Endothelial cell of umbilical vein (primary cell): Measurements from ENCODE around the gene MYADML2. TPM values are rescaled to one million over a fixed set of nuclear protein-coding genes. Genes with fewer than 3 reads are reported as not detected.

ENCODE experiments used
- BruUV-seq: library from RNA; stranded (reverse); fragments of 400-500 nt; replicated peaks from 2 replicates; lab custom pipeline; 2021; lab: Mats Ljungman, UMichigan
- CTCF ChIA-PET: fragments of 300-600, 350-600 bp; sonication (Branson Sonifier 250); formaldehyde crosslinking; loops from one replicate; lab custom pipeline; 2021; ENCODE audit warnings: antibody characterized with exemption, inconsistent platforms; lab: Charles Lee
- POLR2A ChIA-PET: fragments of 300-600, 350-600 bp; sonication (Branson Sonifier 250); formaldehyde crosslinking; loops from one replicate; lab custom pipeline; 2021; ENCODE audit warnings: antibody characterized with exemption, inconsistent platforms; lab: Charles Lee
- DNase-seq: peaks from one replicate; pipeline ENCODE4 v3.0.0-alpha.2; 2011; ENCODE audit warnings: low read depth, low spot score
- FAIRE-seq: peaks from 2 replicates; lab custom pipeline; 2011; peaks lifted over from hg19 to GRCh38; lab: Jason Lieb, UNC
- H2AFZ ChIP-seq: 2 replicates; pipeline ENCODE4 v1.6.0; 2012; ENCODE audit warnings: low read depth, low read length, control low read depth, inconsistent platforms
- H3K27ac ChIP-seq: 2 replicates; pipeline ENCODE4 v1.5.1; 2011; ENCODE audit warnings: low read depth, mild to moderate bottlenecking, control low read depth, low read length, moderate library complexity; ENCODE audit not compliant: insufficient read depth
- H3K27me3 ChIP-seq, 2 experiments: 2 replicates each; pipeline versions ENCODE4 v1.6.0 to v1.6.1; 2011; ENCODE audit warnings: low read length in 2 of 2, mixed read lengths in 1 of 2; ENCODE audit not compliant: control insufficient read depth in 2 of 2, insufficient read depth in 2 of 2
- H3K36me3 ChIP-seq, 2 experiments: 2 replicates in 1 of 2; 3 replicates in 1 of 2; pipeline ENCODE4 v1.5.1; 2011; ENCODE audit warnings: low read length in 2 of 2, mild to moderate bottlenecking in 1 of 2, moderate library complexity in 1 of 2; ENCODE audit not compliant: control insufficient read depth in 2 of 2, insufficient read depth in 2 of 2; ENCODE audit errors: extremely low read depth in 1 of 2
- H3K4me1 ChIP-seq: 3 replicates; pipeline ENCODE4 v1.5.1; 2011; ENCODE audit warnings: mild to moderate bottlenecking, low read length; ENCODE audit not compliant: control insufficient read depth, insufficient read depth; ENCODE audit errors: extremely low read depth
- H3K4me2 ChIP-seq: 2 replicates; pipeline ENCODE4 v1.6.1; 2011; ENCODE audit warnings: low read length, control low read depth, mixed read lengths; ENCODE audit not compliant: insufficient read depth
- H3K4me3 ChIP-seq, 3 experiments: fragments of 200-600 bp in 1 of 3; sonication (generic), shearing (Covaris generic) in 1 of 3; replicated peaks in 1 of 3; 2 replicates each; pipeline ENCODE4 v1.5.1; 2011 to 2016; ENCODE audit warnings: control low read depth in 3 of 3, low read length in 3 of 3, mild to moderate bottlenecking in 2 of 3, inconsistent platforms in 1 of 3, low read depth in 1 of 3, moderate library complexity in 1 of 3; ENCODE audit not compliant: insufficient read depth in 1 of 3
- H3K79me2 ChIP-seq: 2 replicates; pipeline ENCODE4 v1.6.0; 2012; ENCODE audit warnings: low read length, inconsistent platforms; ENCODE audit not compliant: control insufficient read depth, insufficient read depth
- H3K9ac ChIP-seq: replicated peaks from 2 replicates; pipeline ENCODE3; 2011; ENCODE audit warnings: low read length, control low read depth; ENCODE audit not compliant: insufficient read depth; ENCODE audit errors: extremely low read depth
- H3K9me1 ChIP-seq: replicated peaks from 3 replicates; pipeline ENCODE4 v1.6.0; 2011; ENCODE audit warnings: mild to moderate bottlenecking, low read length; ENCODE audit not compliant: control insufficient read depth, insufficient read depth; ENCODE audit errors: extremely low read depth
- H3K9me3 ChIP-seq: replicated peaks from 2 replicates; pipeline ENCODE4 v1.5.1; 2012; ENCODE audit warnings: low read length, inconsistent platforms; ENCODE audit not compliant: control insufficient read depth, insufficient read depth
- H4K20me1 ChIP-seq: replicated peaks from 2 replicates; pipeline ENCODE3; 2011; ENCODE audit warnings: mild to moderate bottlenecking, low read length; ENCODE audit not compliant: control insufficient read depth, insufficient read depth; ENCODE audit errors: extremely low read depth
- CTCF ChIP-seq, 2 donors: IDR thresholded peaks; 1 replicate in 1 of 2; 2 replicates in 1 of 2; pipeline ENCODE4 v1.5.1; 2011; ENCODE audit warnings: low read length in 2 of 2, mild to moderate bottlenecking in 2 of 2, moderate library complexity in 2 of 2, control low read depth in 1 of 2, inconsistent platforms in 1 of 2, low read depth in 1 of 2; ENCODE audit not compliant: insufficient read depth in 1 of 2; ENCODE audit errors: extremely low read depth in 1 of 2
- EZH2 ChIP-seq: IDR thresholded peaks from 2 replicates; pipeline ENCODE4 v1.6.1; 2012; ENCODE audit warnings: borderline replicate concordance, low read depth, mild to moderate bottlenecking, moderate library complexity, low read length, inconsistent platforms; ENCODE audit not compliant: severe bottlenecking
- FOS ChIP-seq: IDR thresholded peaks from 2 replicates; pipeline ENCODE4 v1.6.1; 2011; ENCODE audit warnings: mild to moderate bottlenecking, low read length, moderate library complexity, borderline replicate concordance; ENCODE audit not compliant: insufficient read depth
- GATA2 ChIP-seq: IDR thresholded peaks from 2 replicates; pipeline ENCODE4 v1.7.0; 2011; ENCODE audit warnings: low read depth, mild to moderate bottlenecking, moderate library complexity, mixed read lengths, low read length; ENCODE audit not compliant: insufficient read length, insufficient read depth
- JUN ChIP-seq: IDR thresholded peaks from 2 replicates; pipeline ENCODE4 v1.6.1; 2011; ENCODE audit warnings: borderline replicate concordance, low read depth; ENCODE audit not compliant: insufficient read length, insufficient read depth
- MYC ChIP-seq: IDR thresholded peaks from one replicate; pipeline ENCODE4 v1.6.1; 2011; ENCODE audit warnings: mild to moderate bottlenecking, low read depth, low read length
- POLR2A ChIP-seq: IDR thresholded peaks from 2 replicates; pipeline ENCODE4 v1.6.1; 2012; ENCODE audit warnings: low read depth, mild to moderate bottlenecking, control low read depth, low read length
- POLR2AphosphoS5 ChIP-seq: IDR thresholded peaks from 2 replicates; pipeline ENCODE4 v1.6.1; 2012; ENCODE audit warnings: low read depth, mild to moderate bottlenecking, control low read depth, low read length, moderate library complexity; ENCODE audit not compliant: insufficient read depth
- dilution Hi-C: fragments of 300-500 bp; cut with MboI; formaldehyde crosslinking; loops from one replicate; pipeline ENCODE4 v1.15.0; 2019; ENCODE audit warnings: low sequenced_read_pairs; ENCODE audit not compliant: extremely low pct_ligation_motif_present
- intact Hi-C: fragments of 100-400 bp; cut with micrococcal nuclease; formaldehyde crosslinking; loops from one replicate; pipeline ENCODE4 v1.10.0; 2022
- polyA plus RNA-seq, 4 experiments: library from polyadenylated mRNA; depleted of rRNA in 3 of 4; stranded (reverse) in 3 of 4; unstranded in 1 of 4; fragments of >200 nt; gene quantifications; 2 replicates each; pipeline versions ENCODE4 v1.2.1 to v1.2.3, GENCODE V29; 2011 to 2012; ENCODE audit warnings: missing spikeins in 1 of 4
- total RNA-seq: library from RNA; stranded (reverse); gene quantifications from 2 replicates; pipeline ENCODE4 v1.2.3, GENCODE V29; 2021
- TF ChIP-seq, protein P1 (sequence below): IDR thresholded peaks from 2 replicates; pipeline ENCODE4 v1.6.1; 2011; ENCODE audit not compliant: insufficient read depth, insufficient read length

Gene MYADML2
- total and polyA plus RNA-seq, 2 donors (not counting 3 experiments of a cell fraction or from before 2014, with no cell fraction given) = not detected

DNA sequence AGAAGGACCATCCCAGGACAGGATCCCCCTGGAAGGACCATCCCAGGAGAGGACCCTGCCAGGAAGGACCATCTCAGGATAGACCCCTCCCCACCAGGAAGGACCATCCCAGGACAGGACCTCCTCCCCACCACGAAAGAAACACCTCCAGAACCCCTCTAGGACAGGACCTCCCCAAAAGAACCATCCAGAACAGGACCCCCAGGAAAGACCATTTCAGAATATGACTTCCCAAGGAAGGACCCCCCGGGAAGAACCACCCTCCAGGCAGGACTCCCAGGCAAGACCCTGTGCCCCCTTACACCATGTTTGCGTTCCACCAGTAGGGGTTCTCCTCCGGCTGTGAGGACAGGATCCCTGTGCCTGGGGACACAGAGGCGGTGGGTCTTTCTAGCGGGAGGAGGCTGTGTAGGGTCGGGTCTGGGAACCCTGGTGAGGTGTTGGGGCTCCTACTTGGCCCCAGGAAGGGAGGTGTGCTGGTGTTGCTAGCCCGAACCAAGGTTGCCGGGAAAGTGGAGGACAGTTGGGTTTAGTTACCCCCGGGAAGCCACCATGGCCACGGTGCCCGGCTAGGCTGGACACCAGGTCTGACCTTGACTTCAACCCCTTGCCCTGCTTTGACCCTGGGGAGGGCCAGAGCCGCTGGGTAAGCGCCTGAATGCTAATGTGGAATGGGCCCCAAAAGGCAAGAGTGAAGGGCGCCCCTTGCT is 11.8 kb upstream of the MYADML2 start:
- ChIA-PET CTCF (interaction anchor here (0.5 to 2.6 kb wide), 37 partner anchors 9 to 578 kb away, joined by 3 to 345 read pairs (median 6); partner anchors contain the start of genes ASPSCR1, CENPX, DCXR and GPS1), POLR2A (no interaction called here)
- H3K4me2 ChIP-seq = no peak overlapping the region
- H3K36me3 ChIP-seq = no peaks in the 10 kb centered on the region
- no peaks in the 10 kb centered on the region for H3K4me1 ChIP-seq
- no peak overlapping the region for H3K27ac ChIP-seq
- no peak overlapping the region for H2AFZ ChIP-seq
- no peaks in the 10 kb centered on the region for H3K9me3 ChIP-seq
- DNase-seq = no peak
- dilution Hi-C loops = no loop called here
- TF ChIP-seq CTCF (IDR thresholded peaks at IDR 0.05; ENCODE audit: extremely low read depth in 1 of 2, insufficient read depth in 1 of 2, low read depth in 1 of 2, low read length in 2 of 2) (no peak), EZH2 (no peak), MYC (no peak), POLR2AphosphoS5 (no peak), POLR2A (no peak), JUN (no peak), GATA2 (no peak), FOS (no peak)
- TF ChIP-seq, protein P1, sequence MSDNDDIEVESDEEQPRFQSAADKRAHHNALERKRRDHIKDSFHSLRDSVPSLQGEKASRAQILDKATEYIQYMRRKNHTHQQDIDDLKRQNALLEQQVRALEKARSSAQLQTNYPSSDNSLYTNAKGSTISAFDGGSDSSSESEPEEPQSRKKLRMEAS = no peak
- H3K4me3 ChIP-seq = no peak overlapping the region
- H4K20me1 ChIP-seq = no peaks in the 10 kb centered on the region
- H3K27me3 ChIP-seq = peaks cover 29 to 42% of the 10 kb centered on the region in 2 experiments
- no peaks in the 10 kb centered on the region for H3K79me2 ChIP-seq
- FAIRE-seq = no peak
- intact Hi-C loops = loop anchor here (1.0 kb wide), 1 partner anchor 64 kb away; the partner anchor contains the start of gene CENPX
- no TSS peak for BruUV-seq
- H3K9me1 ChIP-seq = no peaks in the 10 kb centered on the region
- H3K9ac ChIP-seq = no peak overlapping the region
